ENCODE data around the gene NR0B2. TPM values are rescaled to one million over a fixed set of nuclear protein-coding genes. Genes with fewer than 3 reads are reported as not detected.

NR0B2 gene
- total and polyA plus RNA-seq, 2 of the 13 experiments (the other 11 are each of a cell fraction or from before 2014, with no cell fraction given) = 72.5 to 133 TPM

DNA sequence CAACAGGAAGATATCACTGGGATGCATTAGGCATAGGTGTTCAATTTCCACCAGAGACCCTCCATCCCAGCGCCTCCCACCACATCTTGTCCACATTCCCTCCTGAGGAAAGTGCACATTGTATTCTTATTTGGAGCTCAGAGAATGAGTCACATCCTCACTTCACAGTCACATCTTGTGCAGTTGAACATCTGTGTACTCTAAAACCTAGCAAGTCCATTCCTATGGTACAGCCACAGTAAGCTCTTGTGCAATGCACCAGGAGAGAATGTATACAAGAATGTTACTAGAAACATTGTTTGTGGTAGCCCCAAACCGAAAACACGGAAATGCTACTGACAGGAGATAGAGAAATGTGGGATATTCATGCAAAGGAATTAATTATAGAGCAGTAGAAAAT is 48.1 kb upstream of the NR0B2 start (continued):
- TF ChIP-seq, protein P1, sequence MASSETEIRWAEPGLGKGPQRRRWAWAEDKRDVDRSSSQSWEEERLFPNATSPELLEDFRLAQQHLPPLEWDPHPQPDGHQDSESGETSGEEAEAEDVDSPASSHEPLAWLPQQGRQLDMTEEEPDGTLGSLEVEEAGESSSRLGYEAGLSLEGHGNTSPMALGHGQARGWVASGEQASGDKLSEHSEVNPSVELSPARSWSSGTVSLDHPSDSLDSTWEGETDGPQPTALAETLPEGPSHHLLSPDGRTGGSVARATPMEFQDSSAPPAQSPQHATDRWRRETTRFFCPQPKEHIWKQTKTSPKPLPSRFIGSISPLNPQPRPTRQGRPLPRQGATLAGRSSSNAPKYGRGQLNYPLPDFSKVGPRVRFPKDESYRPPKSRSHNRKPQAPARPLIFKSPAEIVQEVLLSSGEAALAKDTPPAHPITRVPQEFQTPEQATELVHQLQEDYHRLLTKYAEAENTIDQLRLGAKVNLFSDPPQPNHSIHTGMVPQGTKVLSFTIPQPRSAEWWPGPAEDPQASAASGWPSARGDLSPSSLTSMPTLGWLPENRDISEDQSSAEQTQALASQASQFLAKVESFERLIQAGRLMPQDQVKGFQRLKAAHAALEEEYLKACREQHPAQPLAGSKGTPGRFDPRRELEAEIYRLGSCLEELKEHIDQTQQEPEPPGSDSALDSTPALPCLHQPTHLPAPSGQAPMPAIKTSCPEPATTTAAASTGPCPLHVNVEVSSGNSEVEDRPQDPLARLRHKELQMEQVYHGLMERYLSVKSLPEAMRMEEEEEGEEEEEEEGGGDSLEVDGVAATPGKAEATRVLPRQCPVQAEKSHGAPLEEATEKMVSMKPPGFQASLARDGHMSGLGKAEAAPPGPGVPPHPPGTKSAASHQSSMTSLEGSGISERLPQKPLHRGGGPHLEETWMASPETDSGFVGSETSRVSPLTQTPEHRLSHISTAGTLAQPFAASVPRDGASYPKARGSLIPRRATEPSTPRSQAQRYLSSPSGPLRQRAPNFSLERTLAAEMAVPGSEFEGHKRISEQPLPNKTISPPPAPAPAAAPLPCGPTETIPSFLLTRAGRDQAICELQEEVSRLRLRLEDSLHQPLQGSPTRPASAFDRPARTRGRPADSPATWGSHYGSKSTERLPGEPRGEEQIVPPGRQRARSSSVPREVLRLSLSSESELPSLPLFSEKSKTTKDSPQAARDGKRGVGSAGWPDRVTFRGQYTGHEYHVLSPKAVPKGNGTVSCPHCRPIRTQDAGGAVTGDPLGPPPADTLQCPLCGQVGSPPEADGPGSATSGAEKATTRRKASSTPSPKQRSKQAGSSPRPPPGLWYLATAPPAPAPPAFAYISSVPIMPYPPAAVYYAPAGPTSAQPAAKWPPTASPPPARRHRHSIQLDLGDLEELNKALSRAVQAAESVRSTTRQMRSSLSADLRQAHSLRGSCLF (CRISPR knock-in tag; IDR thresholded peaks at IDR 0.05; ENCODE audit: borderline replicate concordance) = no peak
- TF ChIP-seq, protein P2, sequence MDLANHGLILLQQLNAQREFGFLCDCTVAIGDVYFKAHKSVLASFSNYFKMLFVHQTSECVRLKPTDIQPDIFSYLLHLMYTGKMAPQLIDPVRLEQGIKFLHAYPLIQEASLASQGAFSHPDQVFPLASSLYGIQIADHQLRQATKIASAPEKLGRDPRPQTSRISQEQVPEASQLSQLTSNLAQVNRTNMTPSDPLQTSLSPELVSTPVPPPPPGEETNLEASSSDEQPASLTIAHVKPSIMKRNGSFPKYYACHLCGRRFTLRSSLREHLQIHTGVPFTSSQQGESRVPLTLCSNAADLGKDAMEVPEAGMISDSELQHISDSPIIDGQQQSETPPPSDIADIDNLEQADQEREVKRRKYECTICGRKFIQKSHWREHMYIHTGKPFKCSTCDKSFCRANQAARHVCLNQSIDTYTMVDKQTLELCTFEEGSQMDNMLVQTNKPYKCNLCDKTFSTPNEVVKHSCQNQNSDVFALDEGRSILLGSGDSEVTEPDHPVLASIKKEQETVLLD (CRISPR knock-in tag; IDR thresholded peaks at IDR 0.05; ENCODE audit: low read depth) = no peak
- TF ChIP-seq ZNF589 (CRISPR knock-in tag; conservative IDR thresholded peaks at IDR 0.05) (no peak), ZNF234 (CRISPR knock-in tag; conservative IDR thresholded peaks at IDR 0.05) (no peak), ZMAT3 (CRISPR knock-in tag; conservative IDR thresholded peaks at IDR 0.05) (no peak), NFE2L1 (CRISPR knock-in tag; IDR thresholded peaks at IDR 0.05; ENCODE audit: borderline replicate concordance) (no peak), ZNF598 (CRISPR knock-in tag; IDR thresholded peaks at IDR 0.05; ENCODE audit: borderline replicate concordance) (no peak), ZFP36 (IDR thresholded peaks at IDR 0.05; ENCODE audit: borderline replicate concordance, low read depth, low read length, partially characterized antibody) (no peak), HDAC2 (CRISPR knock-in tag; IDR thresholded peaks at IDR 0.05) (peak; percentile 77), ZNF10 (CRISPR knock-in tag; IDR thresholded peaks at IDR 0.05; ENCODE audit: borderline replicate concordance, low read depth) (no peak), NCOA1 (CRISPR knock-in tag; IDR thresholded peaks at IDR 0.05) (no peak), RORA (CRISPR knock-in tag; IDR thresholded peaks at IDR 0.05) (no peak), ZFAT (CRISPR knock-in tag; conservative IDR thresholded peaks at IDR 0.05) (no peak), ZNF713 (CRISPR knock-in tag; IDR thresholded peaks at IDR 0.05) (no peak)
- TF ChIP-seq, protein P3, sequence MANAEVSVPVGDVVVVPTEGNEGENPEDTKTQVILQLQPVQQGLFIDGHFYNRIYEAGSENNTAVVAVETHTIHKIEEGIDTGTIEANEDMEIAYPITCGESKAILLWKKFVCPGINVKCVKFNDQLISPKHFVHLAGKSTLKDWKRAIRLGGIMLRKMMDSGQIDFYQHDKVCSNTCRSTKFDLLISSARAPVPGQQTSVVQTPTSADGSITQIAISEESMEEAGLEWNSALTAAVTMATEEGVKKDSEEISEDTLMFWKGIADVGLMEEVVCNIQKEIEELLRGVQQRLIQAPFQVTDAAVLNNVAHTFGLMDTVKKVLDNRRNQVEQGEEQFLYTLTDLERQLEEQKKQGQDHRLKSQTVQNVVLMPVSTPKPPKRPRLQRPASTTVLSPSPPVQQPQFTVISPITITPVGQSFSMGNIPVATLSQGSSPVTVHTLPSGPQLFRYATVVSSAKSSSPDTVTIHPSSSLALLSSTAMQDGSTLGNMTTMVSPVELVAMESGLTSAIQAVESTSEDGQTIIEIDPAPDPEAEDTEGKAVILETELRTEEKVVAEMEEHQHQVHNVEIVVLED (CRISPR knock-in tag; IDR thresholded peaks at IDR 0.05; ENCODE audit: borderline replicate concordance) = no peak
- TF ChIP-seq, protein P4, sequence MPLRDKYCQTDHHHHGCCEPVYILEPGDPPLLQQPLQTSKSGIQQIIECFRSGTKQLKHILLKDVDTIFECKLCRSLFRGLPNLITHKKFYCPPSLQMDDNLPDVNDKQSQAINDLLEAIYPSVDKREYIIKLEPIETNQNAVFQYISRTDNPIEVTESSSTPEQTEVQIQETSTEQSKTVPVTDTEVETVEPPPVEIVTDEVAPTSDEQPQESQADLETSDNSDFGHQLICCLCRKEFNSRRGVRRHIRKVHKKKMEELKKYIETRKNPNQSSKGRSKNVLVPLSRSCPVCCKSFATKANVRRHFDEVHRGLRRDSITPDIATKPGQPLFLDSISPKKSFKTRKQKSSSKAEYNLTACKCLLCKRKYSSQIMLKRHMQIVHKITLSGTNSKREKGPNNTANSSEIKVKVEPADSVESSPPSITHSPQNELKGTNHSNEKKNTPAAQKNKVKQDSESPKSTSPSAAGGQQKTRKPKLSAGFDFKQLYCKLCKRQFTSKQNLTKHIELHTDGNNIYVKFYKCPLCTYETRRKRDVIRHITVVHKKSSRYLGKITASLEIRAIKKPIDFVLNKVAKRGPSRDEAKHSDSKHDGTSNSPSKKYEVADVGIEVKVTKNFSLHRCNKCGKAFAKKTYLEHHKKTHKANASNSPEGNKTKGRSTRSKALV (CRISPR knock-in tag; IDR thresholded peaks at IDR 0.05) = peak; percentile 56; the same call in 1 of the 2 replicates
- TF ChIP-seq, protein P5, sequence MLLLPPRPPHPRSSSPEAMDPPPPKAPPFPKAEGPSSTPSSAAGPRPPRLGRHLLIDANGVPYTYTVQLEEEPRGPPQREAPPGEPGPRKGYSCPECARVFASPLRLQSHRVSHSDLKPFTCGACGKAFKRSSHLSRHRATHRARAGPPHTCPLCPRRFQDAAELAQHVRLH (CRISPR knock-in tag; IDR thresholded peaks at IDR 0.05; ENCODE audit: borderline replicate concordance, low read depth) = no peak
- TF ChIP-seq, protein P6, sequence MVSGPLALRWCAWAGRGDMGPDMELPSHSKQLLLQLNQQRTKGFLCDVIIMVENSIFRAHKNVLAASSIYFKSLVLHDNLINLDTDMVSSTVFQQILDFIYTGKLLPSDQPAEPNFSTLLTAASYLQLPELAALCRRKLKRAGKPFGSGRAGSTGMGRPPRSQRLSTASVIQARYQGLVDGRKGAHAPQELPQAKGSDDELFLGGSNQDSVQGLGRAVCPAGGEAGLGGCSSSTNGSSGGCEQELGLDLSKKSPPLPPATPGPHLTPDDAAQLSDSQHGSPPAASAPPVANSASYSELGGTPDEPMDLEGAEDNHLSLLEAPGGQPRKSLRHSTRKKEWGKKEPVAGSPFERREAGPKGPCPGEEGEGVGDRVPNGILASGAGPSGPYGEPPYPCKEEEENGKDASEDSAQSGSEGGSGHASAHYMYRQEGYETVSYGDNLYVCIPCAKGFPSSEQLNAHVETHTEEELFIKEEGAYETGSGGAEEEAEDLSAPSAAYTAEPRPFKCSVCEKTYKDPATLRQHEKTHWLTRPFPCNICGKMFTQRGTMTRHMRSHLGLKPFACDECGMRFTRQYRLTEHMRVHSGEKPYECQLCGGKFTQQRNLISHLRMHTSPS (CRISPR knock-in tag; IDR thresholded peaks at IDR 0.05; ENCODE audit: low read depth) = no peak

Measured in HepG2 (cell line).